Vagina (tissue), 2 donors: Measurements from ENCODE around the gene DAB2IP. TPM values are rescaled to one million over a fixed set of nuclear protein-coding genes. Genes with fewer than 3 reads are reported as not detected.
A peak's percentile ranks its signal among the peaks of the same experiment; 100 is the strongest.

Experiments used
- DNase-seq, 2 donors: peaks; one replicate each; pipeline ENCODE4 v3.0.0-alpha.2; 2017; ENCODE audit errors: extremely low spot score in 2 of 2
- H3K27ac ChIP-seq: fragments of 200-600 bp; sonication (generic); one replicate; pipeline ENCODE4 v1.5.1; 2019
- H3K27me3 ChIP-seq: fragments of 200-600 bp; sonication (generic); one replicate; pipeline ENCODE4 v1.5.1; 2019
- H3K36me3 ChIP-seq, 2 donors: fragments of 200-600 bp; sonication (generic); one replicate each; pipeline ENCODE4 v1.5.1; 2017 to 2019
- H3K4me1 ChIP-seq: fragments of 200-600 bp; sonication (generic); one replicate; pipeline ENCODE4 v1.5.1; 2019
- H3K4me3 ChIP-seq, 2 donors: fragments of 200-600 bp; sonication (generic); 1 replicate in 1 of 2; 2 replicates in 1 of 2; pipeline ENCODE4 v1.5.1; 2016 to 2019
- H3K9me3 ChIP-seq: fragments of 200-600 bp; sonication (generic); one replicate; pipeline ENCODE4 v1.5.1; 2019
- POLR2A ChIP-seq, 2 donors: fragments of 450-650 bp; IDR thresholded peaks; one replicate each; pipeline ENCODE4 v1.6.1; 2017; ENCODE audit warnings: antibody characterized with exemption in 2 of 2, mild to moderate bottlenecking in 2 of 2, moderate library complexity in 2 of 2
- POLR2AphosphoS5 ChIP-seq, 2 donors: sonication (generic); formaldehyde crosslinking; IDR thresholded peaks; one replicate each; pipeline ENCODE4 v1.9.0; 2017; ENCODE audit warnings: antibody characterized with exemption in 2 of 2, mild to moderate bottlenecking in 2 of 2, low read depth in 1 of 2; ENCODE audit not compliant: insufficient read depth in 1 of 2
- intact Hi-C: fragments of 100-400 bp; cut with DNase I; formaldehyde crosslinking; loops from one replicate; pipeline ENCODE4 v1.15.1; 2023
- total RNA-seq: library from RNA; depleted of rRNA; stranded (reverse); fragments of >200 nt; gene quantifications from one replicate; pipeline ENCODE4 v1.2.3, GENCODE V29; 2016
- TF ChIP-seq, protein P1 (sequence below), 3 experiments: fragments of 450-650 bp in 2 of 3; fragments of 200-600 bp in 1 of 3; sonication (generic) in 1 of 3; IDR thresholded peaks; one replicate each; pipeline ENCODE4 v1.5.1; 2017 to 2019; ENCODE audit warnings: antibody characterized with exemption in 3 of 3, mild to moderate bottlenecking in 2 of 3, moderate library complexity in 2 of 3

The DAB2IP gene
- total RNA-seq, 1 donor from 2014 or later, result 38.8 TPM

DNA sequence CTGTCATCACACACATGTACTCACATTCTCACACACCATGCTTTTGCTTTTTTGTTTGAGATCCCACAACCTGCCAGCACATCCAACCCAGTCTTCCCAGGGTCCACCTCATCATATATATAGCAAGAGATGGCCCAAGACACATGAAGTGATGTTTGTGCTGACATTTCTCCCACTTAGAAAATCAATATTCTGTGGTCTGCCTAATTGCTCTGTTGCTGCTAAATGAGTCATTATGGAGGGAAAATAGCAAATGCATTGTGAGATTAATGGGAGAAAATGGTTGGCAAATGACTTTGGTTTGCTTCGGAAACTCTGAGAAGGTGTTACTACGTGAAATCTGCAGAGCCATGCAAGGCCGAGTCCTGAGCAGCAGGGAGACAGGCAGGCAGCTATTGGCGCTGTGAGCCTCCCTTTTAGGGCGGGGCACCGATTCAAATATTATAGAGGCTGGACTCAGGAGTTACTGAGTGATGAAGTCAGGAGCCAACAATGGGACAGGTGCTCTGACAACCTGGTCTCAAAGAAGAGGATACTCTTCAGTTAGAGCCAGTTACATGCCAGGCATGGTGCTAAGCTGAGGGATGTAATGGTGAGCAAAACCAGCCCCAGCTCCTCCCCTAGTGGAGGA is 62.8 kb downstream of the DAB2IP start:
- Histone ChIP-seq H3K36me3 (no peaks in the 10 kb centered on the region), H3K9me3 (no peaks in the 10 kb centered on the region), H3K4me1 (peaks cover 61% of the 10 kb centered on the region), H3K27me3 (no peaks in the 10 kb centered on the region), H3K4me3 (no peak overlapping the region), H3K27ac (no peak overlapping the region)
- no peak for DNase-seq
- TF ChIP-seq POLR2AphosphoS5 (IDR thresholded peaks at IDR 0.05; ENCODE audit: insufficient read depth in 1 of 2, low read depth in 1 of 2), result no peak
- intact Hi-C loops, result no loop called here

DNA sequence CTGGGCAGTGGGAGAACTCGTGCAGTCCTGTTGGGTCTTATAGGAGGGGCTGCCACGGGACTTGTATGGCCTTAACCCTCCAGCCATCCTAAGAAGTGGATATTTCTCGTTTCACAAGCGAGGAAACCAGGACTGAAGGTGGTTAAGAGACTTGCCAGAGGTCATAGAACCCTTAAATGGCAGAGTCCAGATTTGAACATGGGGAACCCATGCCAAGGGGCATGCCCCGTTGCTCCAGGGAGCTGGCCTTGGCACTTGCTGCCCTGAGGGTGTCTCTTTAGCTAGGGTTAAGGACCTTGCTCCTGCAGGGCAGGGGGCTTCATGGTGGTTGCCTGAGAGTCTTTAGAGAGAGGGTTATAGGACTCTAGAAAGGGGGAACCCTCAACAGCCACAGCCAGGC is 63.4 kb downstream of the DAB2IP start:
- Histone ChIP-seq H3K4me1 (peaks cover 58% of the 10 kb centered on the region), H3K27ac (no peak overlapping the region), H3K9me3 (no peaks in the 10 kb centered on the region), H3K36me3 (no peaks in the 10 kb centered on the region), H3K4me3 (no peak overlapping the region), H3K27me3 (no peaks in the 10 kb centered on the region)
- DNase-seq, result no peak
- intact Hi-C loops, result no loop called here
- TF ChIP-seq POLR2AphosphoS5 (IDR thresholded peaks at IDR 0.05; ENCODE audit: insufficient read depth in 1 of 2, low read depth in 1 of 2), result no peak
- TF ChIP-seq, protein P1, sequence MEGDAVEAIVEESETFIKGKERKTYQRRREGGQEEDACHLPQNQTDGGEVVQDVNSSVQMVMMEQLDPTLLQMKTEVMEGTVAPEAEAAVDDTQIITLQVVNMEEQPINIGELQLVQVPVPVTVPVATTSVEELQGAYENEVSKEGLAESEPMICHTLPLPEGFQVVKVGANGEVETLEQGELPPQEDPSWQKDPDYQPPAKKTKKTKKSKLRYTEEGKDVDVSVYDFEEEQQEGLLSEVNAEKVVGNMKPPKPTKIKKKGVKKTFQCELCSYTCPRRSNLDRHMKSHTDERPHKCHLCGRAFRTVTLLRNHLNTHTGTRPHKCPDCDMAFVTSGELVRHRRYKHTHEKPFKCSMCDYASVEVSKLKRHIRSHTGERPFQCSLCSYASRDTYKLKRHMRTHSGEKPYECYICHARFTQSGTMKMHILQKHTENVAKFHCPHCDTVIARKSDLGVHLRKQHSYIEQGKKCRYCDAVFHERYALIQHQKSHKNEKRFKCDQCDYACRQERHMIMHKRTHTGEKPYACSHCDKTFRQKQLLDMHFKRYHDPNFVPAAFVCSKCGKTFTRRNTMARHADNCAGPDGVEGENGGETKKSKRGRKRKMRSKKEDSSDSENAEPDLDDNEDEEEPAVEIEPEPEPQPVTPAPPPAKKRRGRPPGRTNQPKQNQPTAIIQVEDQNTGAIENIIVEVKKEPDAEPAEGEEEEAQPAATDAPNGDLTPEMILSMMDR (IDR thresholded peaks at IDR 0.05), result no peak
- no peak for TF ChIP-seq POLR2A (IDR thresholded peaks at IDR 0.05)

DNA sequence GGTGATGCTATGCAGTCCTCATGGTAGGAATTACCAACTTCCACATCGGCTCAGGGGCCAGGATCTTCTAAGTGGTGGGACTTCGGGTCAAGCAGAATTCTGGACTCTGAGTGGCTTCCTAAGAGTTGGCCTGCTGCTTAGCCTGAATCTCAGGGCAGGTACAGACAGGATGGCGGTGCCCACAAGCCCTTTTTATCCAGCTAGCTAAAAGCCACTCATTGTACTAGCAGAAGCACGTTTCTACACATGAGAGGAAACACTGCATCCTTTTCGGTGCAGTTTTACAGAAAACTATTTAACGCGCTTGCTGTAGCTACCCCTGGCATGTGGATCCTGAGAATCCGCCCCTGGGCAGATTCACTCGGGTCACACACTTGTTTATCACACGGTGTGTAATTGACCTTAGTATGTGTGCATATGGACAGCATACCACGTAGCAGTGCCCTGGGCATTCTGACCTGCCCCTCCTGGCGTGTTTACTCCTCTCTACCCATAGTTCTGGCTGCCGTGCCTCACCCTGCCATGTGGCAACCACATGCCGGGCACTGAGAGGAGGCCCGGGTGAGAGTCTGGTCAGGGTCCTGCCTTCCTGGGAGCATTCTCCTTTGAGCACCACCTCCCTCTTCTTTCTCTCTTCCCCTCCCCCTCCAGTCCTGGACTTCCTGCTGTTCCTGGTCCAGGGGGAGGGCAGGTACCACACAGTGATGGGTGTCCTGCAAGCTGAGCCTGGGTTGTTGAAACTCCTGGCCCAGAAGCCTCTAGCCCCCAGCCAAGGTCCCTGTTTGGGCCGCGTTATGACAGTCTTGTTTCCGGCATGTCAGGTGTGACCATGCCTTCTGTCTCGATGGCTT is 65.9 kb downstream of the DAB2IP start:
- TF ChIP-seq POLR2AphosphoS5 (IDR thresholded peaks at IDR 0.05; ENCODE audit: insufficient read depth in 1 of 2, low read depth in 1 of 2), result no peak
- TF ChIP-seq, protein P1 (IDR thresholded peaks at IDR 0.05), result no peak
- TF ChIP-seq POLR2A (IDR thresholded peaks at IDR 0.05), result no peak
- Histone ChIP-seq H3K4me3 (no peak overlapping the region), H3K9me3 (no peaks in the 10 kb centered on the region), H3K27me3 (no peaks in the 10 kb centered on the region), H3K4me1 (peaks cover 79% of the 10 kb centered on the region), H3K27ac (peak overlapping the region; percentile 89), H3K36me3 (no peaks in the 10 kb centered on the region)
- intact Hi-C loops, result no loop called here
- DNase-seq, result no peak

DNA sequence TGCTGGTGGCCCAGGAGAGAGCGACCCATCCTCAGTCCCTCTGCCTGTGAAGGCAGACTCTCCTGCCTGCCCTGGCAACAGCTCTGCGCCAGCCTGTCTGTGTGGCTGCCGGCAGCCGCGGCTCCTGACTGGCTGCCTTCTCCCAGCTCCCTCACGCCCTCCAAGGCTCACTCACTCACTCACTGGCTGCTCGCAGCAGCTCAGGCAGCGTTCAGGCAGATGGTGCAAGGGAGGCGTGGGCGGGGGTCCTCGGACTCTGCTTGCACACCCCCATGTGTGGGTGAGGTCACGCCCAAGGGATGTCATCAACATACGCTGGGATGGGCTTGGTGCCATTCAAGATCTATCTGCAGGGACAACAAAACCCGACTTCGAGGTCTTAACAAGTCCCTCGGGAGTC is 66.7 kb downstream of the DAB2IP start:
- no peak overlapping the region for H3K4me3 ChIP-seq
- H3K36me3 ChIP-seq, result no peaks in the 10 kb centered on the region
- intact Hi-C loops, result no loop called here
- H3K4me1 ChIP-seq, result peaks cover 86% of the 10 kb centered on the region
- H3K9me3 ChIP-seq, result no peaks in the 10 kb centered on the region
- no peak for DNase-seq
- H3K27ac ChIP-seq, result peak overlapping the region; percentile 89
- TF ChIP-seq POLR2AphosphoS5 (IDR thresholded peaks at IDR 0.05; ENCODE audit: insufficient read depth in 1 of 2, low read depth in 1 of 2) (peak in 1 of 2 donors; percentile 48), POLR2A (IDR thresholded peaks at IDR 0.05) (no peak)
- no peaks in the 10 kb centered on the region for H3K27me3 ChIP-seq

DNA sequence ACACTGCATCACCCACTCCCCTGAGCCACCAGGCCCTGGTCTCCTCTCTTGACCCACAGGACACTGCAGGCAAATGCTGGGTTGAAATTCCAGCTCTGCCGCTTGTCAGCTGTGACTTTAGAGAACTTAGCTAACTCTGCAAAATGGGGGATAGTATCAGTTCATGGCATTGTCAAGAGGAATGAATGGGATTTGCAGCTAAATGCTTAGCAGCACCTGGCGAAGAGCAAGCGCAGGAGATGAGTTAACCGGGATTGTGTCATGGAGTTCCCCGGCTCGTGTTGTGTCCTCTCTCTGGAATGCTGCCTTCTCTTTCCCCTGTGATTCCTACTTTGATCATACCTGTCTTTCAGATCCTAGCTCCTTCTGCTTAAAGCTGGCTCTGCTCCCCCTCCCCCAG is 67.1 kb downstream of the DAB2IP start:
- no peaks in the 10 kb centered on the region for H3K27me3 ChIP-seq
- peaks cover 87% of the 10 kb centered on the region for H3K4me1 ChIP-seq
- intact Hi-C loops, result no loop called here
- DNase-seq, result no peak
- no peak for TF ChIP-seq POLR2A (IDR thresholded peaks at IDR 0.05)
- TF ChIP-seq, protein P1 (IDR thresholded peaks at IDR 0.05), result no peak
- no peak for TF ChIP-seq POLR2AphosphoS5 (IDR thresholded peaks at IDR 0.05; ENCODE audit: insufficient read depth in 1 of 2, low read depth in 1 of 2)
- no peaks in the 10 kb centered on the region for H3K36me3 ChIP-seq
- no peak overlapping the region for H3K4me3 ChIP-seq
- peak overlapping the region; percentile 89 for H3K27ac ChIP-seq
- no peaks in the 10 kb centered on the region for H3K9me3 ChIP-seq
